Measurements from ENCODE around the gene AFAP1L1. TPM values are rescaled to one million over a fixed set of nuclear protein-coding genes. Genes with fewer than 3 reads are reported as not detected.

The AFAP1L1 gene
- total and polyA plus RNA-seq, 2 of the 13 experiments (the other 11 are each of a cell fraction or from before 2014, with no cell fraction given): 0.38 to 1.0 TPM

DNA sequence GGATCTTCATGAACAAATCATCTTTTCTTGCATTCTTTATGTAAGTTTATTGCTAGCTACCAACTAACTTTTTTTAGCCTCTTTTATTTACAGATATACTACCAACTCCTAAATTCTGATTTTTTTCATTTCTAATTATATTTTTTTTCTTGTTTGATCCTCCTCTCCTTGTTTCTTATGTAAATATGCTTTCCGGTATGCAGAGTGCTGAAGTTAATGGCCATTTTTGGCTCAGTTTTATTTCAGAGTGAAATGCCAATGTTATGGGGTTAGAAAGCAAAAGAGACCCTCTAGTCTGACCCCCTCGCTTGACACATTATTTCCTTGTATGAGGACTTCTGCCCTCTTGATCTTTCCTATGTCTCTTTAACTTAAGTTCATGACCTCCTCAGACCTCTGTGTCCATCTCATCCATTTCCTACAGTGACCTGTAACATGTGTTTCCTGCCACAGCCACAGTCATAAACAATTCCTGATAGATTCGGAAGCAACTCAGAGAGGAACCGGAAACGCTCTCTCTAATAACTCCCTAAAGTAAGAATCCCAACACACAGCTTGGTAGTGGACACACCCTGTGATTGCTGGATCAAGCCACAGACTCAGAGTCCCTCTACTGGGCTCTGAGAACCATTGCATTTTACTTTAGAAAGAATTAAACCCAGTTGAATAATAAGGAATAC lies 42.9 kb upstream of the AFAP1L1 start (continued):
- TF ChIP-seq, protein P1, sequence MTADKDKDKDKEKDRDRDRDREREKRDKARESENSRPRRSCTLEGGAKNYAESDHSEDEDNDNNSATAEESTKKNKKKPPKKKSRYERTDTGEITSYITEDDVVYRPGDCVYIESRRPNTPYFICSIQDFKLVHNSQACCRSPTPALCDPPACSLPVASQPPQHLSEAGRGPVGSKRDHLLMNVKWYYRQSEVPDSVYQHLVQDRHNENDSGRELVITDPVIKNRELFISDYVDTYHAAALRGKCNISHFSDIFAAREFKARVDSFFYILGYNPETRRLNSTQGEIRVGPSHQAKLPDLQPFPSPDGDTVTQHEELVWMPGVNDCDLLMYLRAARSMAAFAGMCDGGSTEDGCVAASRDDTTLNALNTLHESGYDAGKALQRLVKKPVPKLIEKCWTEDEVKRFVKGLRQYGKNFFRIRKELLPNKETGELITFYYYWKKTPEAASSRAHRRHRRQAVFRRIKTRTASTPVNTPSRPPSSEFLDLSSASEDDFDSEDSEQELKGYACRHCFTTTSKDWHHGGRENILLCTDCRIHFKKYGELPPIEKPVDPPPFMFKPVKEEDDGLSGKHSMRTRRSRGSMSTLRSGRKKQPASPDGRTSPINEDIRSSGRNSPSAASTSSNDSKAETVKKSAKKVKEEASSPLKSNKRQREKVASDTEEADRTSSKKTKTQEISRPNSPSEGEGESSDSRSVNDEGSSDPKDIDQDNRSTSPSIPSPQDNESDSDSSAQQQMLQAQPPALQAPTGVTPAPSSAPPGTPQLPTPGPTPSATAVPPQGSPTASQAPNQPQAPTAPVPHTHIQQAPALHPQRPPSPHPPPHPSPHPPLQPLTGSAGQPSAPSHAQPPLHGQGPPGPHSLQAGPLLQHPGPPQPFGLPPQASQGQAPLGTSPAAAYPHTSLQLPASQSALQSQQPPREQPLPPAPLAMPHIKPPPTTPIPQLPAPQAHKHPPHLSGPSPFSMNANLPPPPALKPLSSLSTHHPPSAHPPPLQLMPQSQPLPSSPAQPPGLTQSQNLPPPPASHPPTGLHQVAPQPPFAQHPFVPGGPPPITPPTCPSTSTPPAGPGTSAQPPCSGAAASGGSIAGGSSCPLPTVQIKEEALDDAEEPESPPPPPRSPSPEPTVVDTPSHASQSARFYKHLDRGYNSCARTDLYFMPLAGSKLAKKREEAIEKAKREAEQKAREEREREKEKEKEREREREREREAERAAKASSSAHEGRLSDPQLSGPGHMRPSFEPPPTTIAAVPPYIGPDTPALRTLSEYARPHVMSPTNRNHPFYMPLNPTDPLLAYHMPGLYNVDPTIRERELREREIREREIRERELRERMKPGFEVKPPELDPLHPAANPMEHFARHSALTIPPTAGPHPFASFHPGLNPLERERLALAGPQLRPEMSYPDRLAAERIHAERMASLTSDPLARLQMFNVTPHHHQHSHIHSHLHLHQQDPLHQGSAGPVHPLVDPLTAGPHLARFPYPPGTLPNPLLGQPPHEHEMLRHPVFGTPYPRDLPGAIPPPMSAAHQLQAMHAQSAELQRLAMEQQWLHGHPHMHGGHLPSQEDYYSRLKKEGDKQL (CRISPR knock-in tag; IDR thresholded peaks at IDR 0.05; ENCODE audit: low read depth): no peak
- TF ChIP-seq ZNF432 (CRISPR knock-in tag; IDR thresholded peaks at IDR 0.05; ENCODE audit: borderline replicate concordance): no peak
- TF ChIP-seq ATF1 (CRISPR knock-in tag; IDR thresholded peaks at IDR 0.05): no peak
- 0 out of 2 replicates have a peak, but pooled peaks have one; percentile 38 for TF ChIP-seq KAT8 (CRISPR knock-in tag; IDR thresholded peaks at IDR 0.05)
- TF ChIP-seq, protein P2, sequence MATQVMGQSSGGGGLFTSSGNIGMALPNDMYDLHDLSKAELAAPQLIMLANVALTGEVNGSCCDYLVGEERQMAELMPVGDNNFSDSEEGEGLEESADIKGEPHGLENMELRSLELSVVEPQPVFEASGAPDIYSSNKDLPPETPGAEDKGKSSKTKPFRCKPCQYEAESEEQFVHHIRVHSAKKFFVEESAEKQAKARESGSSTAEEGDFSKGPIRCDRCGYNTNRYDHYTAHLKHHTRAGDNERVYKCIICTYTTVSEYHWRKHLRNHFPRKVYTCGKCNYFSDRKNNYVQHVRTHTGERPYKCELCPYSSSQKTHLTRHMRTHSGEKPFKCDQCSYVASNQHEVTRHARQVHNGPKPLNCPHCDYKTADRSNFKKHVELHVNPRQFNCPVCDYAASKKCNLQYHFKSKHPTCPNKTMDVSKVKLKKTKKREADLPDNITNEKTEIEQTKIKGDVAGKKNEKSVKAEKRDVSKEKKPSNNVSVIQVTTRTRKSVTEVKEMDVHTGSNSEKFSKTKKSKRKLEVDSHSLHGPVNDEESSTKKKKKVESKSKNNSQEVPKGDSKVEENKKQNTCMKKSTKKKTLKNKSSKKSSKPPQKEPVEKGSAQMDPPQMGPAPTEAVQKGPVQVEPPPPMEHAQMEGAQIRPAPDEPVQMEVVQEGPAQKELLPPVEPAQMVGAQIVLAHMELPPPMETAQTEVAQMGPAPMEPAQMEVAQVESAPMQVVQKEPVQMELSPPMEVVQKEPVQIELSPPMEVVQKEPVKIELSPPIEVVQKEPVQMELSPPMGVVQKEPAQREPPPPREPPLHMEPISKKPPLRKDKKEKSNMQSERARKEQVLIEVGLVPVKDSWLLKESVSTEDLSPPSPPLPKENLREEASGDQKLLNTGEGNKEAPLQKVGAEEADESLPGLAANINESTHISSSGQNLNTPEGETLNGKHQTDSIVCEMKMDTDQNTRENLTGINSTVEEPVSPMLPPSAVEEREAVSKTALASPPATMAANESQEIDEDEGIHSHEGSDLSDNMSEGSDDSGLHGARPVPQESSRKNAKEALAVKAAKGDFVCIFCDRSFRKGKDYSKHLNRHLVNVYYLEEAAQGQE (IDR thresholded peaks at IDR 0.05; ENCODE audit: borderline replicate concordance in 1 of 2, low read depth in 1 of 2, low read length in 2 of 2): peak in 1 of 2 experiments; percentile 76; a peak in 2 of 4 replicates
- no peak for TF ChIP-seq GABPA (IDR thresholded peaks at IDR 0.05; ENCODE audit: low read depth, low read length)
- peak; percentile 79 for TF ChIP-seq GABPA (CRISPR knock-in tag; IDR thresholded peaks at IDR 0.05; ENCODE audit: low read depth)
- TF ChIP-seq, protein P3, sequence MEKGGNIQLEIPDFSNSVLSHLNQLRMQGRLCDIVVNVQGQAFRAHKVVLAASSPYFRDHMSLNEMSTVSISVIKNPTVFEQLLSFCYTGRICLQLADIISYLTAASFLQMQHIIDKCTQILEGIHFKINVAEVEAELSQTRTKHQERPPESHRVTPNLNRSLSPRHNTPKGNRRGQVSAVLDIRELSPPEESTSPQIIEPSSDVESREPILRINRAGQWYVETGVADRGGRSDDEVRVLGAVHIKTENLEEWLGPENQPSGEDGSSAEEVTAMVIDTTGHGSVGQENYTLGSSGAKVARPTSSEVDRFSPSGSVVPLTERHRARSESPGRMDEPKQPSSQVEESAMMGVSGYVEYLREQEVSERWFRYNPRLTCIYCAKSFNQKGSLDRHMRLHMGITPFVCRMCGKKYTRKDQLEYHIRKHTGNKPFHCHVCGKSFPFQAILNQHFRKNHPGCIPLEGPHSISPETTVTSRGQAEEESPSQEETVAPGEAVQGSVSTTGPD (CRISPR knock-in tag; IDR thresholded peaks at IDR 0.05): no peak
- TF ChIP-seq SMC3 (IDR thresholded peaks at IDR 0.05; ENCODE audit: low read length): peak; percentile 91
- TF ChIP-seq SMYD3 (CRISPR knock-in tag; IDR thresholded peaks at IDR 0.05): no peak
- TF ChIP-seq RFX5 (IDR thresholded peaks at IDR 0.05; ENCODE audit: low read depth, low read length): no peak
- no peak for TF ChIP-seq ZFP36 (IDR thresholded peaks at IDR 0.05; ENCODE audit: borderline replicate concordance, low read depth, low read length, partially characterized antibody)
- TF ChIP-seq CBX2 (IDR thresholded peaks at IDR 0.05; ENCODE audit: low read depth, low read length): no peak
- TF ChIP-seq CBX2 (CRISPR knock-in tag; IDR thresholded peaks at IDR 0.05; ENCODE audit: low read depth): no peak
- TF ChIP-seq, protein P4, sequence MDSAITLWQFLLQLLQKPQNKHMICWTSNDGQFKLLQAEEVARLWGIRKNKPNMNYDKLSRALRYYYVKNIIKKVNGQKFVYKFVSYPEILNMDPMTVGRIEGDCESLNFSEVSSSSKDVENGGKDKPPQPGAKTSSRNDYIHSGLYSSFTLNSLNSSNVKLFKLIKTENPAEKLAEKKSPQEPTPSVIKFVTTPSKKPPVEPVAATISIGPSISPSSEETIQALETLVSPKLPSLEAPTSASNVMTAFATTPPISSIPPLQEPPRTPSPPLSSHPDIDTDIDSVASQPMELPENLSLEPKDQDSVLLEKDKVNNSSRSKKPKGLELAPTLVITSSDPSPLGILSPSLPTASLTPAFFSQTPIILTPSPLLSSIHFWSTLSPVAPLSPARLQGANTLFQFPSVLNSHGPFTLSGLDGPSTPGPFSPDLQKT (CRISPR knock-in tag; IDR thresholded peaks at IDR 0.05; ENCODE audit: borderline replicate concordance): no peak
- TF ChIP-seq, protein P5, sequence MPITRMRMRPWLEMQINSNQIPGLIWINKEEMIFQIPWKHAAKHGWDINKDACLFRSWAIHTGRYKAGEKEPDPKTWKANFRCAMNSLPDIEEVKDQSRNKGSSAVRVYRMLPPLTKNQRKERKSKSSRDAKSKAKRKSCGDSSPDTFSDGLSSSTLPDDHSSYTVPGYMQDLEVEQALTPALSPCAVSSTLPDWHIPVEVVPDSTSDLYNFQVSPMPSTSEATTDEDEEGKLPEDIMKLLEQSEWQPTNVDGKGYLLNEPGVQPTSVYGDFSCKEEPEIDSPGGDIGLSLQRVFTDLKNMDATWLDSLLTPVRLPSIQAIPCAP (CRISPR knock-in tag; IDR thresholded peaks at IDR 0.05; ENCODE audit: low read depth): no peak
- peak; percentile 67 for TF ChIP-seq ZNF652 (CRISPR knock-in tag; IDR thresholded peaks at IDR 0.05; ENCODE audit: borderline replicate concordance, low read depth)

All from HepG2 (cell line).